SW480 (cell line): ENCODE measurements around the gene C2CD4A.
"Not testable (repeated sequence)": the region's sequence is repeated elsewhere in the genome, so short reads cannot be mapped to it uniquely, and the experiment has no call there.

Experiments
- DNase-seq: peaks from one replicate; pipeline ENCODE4 v3.0.0-alpha.2; 2016; ENCODE audit warnings: low spot score

Gene C2CD4A, protein sequence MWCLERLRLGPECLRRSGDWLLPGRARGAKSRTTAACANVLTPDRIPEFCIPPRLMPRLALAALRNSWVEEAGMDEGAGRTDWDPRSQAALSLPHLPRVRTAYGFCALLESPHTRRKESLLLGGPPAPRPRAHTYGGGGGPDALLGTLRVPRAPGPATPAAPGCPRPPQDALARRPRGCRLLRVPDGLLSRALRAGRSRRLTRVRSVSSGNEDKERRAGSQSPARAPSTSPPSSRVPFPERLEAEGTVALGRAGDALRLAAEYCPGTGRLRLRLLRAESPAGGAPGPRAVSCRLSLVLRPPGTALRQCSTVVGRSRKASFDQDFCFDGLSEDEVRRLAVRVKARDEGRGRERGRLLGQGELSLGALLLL

DNA sequence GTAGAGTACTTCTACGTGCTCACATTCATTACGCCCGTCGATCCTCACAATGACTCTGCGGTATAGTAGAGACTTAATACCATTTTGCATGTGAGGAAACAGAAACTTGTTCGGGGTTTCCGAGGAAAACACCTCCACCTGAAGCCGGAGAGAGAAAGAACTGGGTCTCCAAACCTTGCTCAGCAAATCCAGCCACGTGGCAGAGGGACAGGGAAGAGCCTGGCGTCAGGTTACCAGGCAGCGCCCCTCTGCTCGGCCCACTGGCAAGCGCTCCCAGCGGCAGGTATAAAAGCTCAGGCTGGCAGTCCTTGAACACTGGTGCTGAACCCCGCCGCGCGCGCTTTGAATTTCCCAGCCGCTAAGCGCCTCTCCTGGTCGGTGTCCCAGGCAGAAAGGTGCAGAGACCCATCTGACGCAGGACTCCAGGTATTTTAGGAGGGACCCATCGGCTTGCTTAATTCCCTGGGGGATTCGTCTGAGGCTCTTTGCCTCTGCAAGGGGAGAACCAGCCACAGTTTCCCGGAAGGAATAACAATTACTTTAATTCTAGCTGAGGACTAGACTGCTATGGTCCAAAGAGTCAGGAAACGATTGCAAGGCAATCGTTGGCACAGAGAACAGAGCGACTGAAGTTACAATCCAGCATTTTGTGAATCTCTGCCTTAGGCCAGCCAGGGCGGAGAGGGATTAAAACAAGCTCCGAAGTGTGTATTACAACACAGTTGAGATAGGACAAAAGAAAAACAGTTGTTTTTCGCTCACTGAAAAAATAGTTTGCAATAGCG, at the start of gene C2CD4A:
Gene C2CD4A, plus strand, starts transcription at position 315 of the 785 bp plus-strand sequence. CDS start 637 bp downstream, outside the sequence.
- DNase-seq: peak; percentile 82

DNA sequence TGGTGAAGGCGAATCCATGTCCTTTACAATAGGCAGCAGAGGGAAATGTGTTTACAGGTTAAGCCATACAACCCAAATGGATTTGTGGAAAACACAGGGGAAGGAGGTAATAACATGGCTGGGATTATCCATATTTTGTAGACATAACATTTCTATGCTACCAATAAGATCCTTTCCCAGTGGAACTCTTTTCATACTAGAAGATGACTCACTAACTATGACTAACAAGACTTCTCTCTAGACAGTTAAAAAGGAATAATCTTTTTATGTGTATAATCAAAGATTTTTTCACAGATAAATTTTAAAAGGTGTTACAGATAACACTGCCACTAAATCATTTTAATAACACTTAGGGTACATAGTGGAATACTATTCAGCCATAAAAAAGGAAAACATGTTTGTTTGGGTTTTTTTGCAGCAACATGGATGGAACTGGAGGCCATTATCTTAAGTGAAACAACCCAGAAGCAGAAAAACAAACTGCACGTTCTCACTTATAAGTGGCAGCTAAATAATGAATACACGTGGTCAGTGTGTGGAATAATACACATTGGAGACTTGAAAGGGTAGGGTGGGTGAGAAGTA, 46.1 kb upstream of the C2CD4A start:
- no peak for DNase-seq

DNA sequence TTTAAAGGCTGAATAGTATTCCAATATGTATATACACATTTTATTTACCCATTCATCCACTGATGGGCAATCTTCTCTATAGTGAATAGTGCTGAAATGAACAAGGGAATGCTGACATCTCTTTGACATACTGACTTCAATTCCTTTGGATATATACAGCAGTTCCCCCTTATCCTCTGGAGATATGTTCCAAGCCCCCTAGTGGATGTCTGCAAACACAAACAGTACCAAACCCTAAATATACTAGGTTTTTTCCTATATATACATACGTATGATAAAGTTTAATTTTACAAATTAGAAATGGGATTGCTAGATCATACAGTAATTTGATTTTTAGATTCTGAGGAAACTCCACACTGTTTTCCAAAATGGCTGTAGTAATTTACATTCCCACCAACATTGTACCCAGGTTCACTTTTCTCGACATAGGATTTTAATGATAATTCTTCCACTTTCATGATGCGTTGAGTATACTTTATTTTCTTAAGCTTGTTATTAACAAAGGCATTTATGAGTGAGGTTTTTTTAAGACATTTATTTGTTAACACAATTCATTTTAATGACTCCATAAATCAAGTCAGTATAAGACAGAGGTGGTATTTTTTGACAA, 44.7 kb upstream of the C2CD4A start:
- no peak for DNase-seq

DNA sequence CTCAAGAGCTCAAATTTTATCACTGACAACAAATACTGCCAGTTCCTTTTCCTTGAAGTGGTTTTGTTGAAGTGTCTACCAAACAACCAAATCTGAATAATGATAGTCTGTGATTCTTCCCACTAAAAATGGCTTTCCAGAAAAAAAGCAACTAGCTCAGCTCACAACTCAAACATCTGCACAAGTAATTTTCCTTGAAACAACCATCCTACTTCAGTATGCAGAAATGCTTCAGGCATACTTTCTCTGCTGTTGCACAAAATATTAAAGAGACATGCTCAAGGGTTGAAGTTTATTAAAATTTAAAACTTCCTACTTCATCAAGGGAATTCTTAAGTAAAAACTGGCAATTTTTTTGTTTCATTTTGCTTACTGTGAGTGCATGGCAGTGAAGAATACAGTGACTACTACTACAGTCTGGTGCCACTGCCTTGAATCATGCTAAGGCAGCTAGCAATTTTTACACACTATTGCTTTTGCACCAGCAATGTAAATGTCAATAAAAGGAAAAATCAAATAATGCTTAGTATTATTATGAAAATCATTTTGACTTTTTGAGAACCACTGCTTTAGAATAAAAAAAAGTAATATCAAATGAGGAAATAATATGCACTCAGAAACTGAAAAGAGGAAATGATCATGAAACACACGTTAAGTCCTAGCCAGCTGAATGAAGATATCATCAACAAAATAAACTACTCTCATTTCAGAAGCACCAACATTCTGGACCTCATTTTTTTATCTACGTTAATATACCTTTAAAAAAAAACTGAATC, 40.1 kb upstream of the C2CD4A start:
- no peak for DNase-seq

DNA sequence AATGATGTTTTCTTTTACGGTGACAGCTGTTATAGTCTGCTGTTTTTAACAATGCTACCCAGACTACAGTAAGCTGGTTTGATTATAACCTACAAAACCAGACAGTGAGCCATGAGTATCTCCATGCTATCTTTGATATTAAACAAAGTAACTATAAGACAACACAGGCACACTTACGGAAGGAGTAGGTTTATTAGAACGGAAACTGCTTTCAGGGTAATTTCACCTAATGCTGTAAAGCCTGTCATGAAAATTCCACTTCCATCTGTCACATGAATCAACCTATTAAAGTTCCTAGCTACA, 39.6 kb upstream of the C2CD4A start:
- DNase-seq: no peak

DNA sequence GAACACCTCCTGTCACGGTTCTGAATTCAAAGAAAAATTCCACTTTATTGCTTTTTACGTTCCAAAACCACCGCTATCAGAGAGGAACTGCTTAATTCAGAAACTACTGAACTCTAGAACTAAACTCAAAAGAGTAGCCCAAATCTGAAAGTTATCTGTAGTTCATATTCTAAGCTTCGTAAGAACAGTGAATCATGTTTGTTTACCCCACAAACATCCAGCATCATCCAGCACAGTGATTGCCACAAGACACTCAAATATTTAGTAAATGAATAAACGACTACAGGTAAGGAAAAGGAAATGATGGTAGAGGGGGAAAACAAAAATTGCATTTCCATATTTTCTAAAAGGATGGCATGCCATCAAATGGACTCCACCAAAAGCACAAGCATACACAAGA, 38.9 kb upstream of the C2CD4A start:
- DNase-seq: no peak

DNA sequence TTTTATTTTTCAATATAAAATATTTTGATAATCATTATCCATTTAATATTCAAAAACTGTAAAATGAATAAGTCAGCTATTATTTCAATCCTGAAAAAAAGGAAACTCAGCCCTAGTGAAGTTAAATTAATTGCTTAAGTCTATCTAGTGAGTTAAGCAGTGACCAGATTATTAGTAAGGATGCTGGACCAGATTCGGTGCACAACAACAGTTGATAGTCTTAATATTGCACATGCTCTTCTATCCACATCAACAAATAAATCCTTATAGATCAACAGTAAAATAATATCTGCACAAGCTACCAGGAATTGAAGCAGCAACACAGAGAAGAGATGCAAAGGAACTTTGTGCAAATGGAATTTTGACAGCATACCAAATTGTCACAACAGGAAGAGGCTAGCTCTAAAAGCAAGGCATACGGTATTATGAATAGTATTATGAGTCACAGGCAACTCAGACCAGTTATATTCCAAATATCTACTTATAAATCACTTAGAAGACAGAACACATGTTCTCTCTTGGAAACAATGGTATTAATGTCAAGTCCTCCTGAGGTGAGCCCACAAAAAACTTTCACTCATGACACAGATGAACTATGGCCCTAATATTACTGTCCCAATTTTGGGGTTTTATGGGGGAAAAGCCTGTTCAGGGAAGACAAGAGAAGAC, 31.4 kb upstream of the C2CD4A start:
- no peak for DNase-seq

DNA sequence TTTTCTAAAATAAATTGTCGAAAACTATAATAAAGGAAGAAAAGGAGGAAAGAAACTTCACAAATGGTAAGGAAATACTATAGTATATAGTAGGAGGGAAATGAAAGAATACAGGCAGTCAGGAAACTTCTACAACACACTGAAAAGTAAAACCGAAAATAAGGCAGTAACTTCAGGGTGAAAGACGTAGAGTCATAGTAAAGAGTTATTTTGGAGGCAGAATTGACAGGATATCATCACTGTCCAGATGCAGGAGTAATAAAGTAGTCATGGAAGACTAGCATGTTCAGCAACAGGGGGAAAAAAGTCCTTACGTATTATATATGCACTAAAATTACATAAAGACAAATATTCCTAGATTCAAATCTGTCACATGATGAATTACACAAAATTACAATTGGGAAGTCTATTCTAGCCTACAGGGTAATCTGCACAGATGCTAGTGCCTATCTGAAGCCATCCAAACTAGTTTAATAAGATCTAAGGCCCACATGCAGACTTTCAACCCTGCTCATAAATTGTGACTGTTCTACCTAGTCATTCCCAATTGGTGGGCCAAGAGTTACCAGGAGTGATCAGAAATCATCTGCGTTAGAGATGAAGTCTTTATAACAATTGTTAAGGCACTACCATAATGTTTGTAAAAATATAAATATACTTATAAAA, 20.6 kb upstream of the C2CD4A start:
- no peak for DNase-seq

DNA sequence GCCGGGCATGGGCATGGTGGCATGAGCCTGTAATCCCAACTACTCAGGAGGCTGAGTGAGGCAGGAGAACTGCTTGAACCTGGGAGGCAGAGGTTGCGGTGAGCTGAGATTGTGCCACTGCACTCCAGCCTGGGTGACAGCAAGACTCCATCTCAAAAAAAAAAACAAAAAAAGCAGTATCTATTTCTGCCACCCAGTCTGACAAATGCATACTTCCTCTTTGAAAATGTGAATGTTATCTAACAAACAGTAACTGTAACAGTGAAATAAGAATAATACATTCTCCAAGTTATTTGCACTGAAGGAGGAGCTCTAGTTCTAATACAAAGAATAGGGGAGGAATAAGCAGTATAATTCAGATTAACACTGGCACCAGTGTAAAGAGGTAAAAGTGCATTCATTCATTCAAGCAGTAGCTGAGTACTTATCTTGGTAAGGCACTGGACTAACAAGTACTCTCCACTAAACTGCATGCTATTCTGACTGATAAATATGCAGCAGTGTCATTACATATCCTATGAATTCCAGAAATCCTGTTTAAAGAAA, 19.4 kb upstream of the C2CD4A start:
- no peak for DNase-seq

DNA sequence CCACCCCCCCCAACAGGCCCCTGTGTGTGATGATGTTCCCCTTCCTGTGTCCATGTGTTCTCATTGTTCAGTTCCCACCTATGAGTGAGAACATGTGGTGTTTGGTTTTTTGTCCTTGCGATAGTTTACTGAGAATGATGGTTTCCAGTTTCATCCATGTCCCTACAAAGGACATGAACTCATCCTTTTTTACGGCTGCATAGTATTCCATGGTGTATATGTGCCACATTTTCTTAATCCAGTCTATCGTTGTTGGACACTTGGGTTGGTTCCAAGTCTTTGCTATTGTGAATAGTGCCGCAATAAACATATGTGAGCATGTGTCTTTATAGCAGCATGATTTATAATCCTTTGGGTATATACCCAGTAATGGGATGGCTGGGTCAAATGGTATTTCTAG, 18.5 kb upstream of the C2CD4A start:
- not testable (repeated sequence) for DNase-seq

DNA sequence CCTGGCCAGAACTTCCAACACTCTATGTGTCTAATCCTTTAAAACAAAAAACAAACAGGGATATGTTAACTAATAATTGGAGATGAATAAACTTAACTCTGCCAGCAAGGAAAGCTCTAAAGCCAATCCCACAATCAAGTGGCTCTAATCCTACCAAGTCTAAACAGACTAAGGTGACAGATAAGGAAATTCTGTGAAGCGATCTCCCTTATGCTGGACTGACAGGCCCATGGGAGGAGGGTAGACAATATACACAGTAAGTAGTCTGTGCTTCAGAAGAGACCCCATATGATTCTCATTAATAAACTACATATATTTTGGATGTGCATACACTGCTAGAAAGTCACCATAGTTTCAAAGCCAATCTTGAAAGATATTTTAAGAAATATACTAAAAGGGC, 16.7 kb upstream of the C2CD4A start:
- no peak for DNase-seq

DNA sequence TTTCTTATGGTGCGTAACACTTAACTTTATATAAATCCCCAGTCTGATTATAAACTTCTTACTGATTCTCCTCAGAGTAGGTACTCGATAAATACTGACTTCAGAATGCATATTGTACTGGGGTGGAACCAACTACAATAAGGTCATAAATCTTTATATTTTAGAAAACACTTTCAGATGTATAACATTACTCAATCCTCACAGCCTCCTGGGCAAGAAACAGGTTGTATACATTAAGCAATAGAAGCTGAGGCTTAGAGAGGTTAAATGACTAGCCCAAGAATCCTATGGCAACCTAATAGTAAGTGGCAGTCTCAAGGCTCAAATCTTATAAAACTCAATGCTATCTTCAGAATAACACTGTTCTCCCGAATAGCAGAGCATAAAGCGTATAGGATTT, 15.6 kb upstream of the C2CD4A start:
- no peak for DNase-seq

DNA sequence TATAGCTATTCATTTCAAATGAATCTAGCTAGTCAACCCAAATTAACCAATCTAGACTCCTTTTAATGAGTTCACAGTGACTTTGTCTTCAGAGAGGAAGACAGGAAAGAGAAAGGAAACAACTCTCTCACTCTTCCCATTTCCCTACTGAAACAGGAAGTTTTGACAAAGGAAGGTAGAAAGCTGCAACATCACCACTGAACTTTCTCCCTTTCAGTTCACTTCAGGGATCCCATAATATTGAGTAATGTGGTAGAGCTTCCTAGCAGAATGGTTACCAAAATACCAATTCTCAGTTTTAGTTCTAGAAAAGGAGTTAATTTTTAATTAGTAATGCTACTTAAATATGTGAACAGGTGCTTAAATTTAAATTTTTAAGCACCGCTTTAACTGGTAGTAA, 14.1 kb upstream of the C2CD4A start:
- no peak for DNase-seq

DNA sequence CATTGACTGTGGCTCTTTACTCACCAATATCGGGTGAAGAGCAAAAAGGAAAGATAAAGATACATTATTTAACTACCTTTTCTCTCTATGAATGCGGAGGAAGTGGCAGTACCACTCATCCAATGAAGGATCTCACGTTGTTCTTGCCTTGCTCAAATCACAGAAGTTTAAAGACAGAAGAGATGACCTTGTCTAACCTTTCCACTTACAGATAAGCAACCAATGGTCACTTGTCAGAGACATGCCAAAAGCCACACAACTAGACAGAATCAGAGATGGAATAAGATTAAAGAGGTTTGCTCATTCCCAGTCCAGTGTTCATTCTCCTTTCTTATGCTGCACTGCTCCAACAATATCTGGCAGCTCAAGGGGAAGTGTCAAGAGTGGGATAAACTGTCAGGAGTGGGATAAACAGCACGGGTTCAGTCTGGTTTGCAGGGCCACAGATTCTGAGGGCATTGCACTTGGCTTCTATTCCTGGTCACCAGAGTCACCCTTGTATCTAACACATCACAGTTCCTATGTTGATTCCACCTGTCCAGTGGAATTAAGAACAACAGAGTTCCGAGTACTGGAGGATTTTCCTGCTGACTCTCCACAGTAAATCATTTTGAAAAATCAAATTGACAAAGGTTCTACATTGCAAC, 13.2 kb upstream of the C2CD4A start:
- DNase-seq: no peak

DNA sequence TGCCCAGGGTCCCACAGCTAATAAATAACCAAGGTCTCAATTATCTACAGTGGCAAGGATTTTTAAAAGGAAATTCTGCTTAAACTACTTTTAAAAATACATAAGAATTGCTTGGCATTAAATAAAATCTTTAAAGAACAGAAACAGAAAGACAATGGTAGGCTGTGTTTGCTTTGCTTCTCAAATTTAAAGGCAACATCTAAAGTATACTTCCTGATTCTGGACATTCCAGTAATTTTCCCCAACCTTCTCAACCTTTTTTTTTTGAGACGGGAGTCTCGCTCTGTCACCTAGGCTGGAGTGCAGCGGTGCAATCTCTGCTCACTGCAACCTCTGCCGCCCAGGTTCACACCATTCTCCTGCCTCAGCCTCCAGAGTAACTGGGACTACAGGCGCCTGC, 11.8 kb upstream of the C2CD4A start:
- no peak for DNase-seq

DNA sequence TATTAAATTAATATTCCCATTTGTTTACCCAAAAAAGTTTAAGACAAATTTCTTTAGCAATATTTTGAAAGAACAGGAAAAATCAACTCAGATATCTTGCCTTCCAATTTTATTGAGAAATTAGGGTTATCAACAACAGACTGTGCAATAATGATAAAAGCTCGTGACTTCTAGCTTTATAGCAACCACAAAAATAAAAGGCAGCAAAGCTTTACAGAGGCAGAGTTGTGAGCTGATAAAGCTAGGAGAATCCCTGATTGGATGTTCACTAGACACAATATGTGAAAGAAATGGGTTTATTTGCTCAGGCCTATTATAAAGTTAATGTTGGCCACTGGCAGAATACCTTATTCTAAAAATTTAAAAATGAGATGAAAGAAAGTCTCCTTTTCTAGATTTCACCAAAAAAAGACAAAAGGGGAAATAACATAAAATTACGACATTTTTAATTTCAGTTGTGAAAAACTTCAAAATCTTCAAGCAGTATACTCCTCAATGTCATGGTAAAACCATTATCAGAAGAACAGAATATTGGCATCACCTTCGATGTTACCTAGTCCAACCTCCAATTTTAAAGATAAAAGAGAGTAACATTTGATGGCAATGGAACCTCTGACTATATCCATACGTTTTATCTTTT, 9.3 kb upstream of the C2CD4A start:
- DNase-seq: no peak

DNA sequence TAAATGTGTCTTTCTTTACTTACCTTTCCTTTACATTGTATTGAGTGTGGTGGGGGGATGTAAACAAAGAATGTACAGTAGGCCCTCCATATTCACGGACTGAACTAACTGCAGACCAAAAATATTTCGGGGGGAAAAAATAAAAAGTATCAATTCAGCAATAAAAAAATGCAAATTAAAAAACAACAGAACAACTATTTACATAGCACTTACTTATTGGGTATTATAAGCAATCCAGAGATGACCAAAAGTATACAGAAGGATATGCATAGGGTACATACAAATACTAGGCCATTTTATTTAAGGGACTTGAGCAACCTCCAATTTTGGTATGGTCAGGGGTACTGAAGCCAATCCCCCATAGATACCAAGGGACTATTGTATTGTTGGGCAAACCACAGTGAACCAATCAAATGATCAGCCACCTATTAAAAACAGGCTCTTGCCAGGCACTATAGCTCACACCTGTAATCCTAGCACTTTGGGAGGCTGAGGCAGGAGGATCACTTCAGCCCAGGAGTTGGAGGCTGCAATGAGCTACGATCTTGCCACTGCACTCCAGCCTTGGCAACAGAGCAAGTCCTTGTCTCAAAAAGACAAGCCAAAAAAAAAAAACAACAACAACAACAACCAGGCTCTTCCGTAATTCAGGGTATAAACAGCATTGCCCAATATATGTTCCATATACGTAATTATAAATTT, 8.3 kb upstream of the C2CD4A start:
- DNase-seq: no peak

DNA sequence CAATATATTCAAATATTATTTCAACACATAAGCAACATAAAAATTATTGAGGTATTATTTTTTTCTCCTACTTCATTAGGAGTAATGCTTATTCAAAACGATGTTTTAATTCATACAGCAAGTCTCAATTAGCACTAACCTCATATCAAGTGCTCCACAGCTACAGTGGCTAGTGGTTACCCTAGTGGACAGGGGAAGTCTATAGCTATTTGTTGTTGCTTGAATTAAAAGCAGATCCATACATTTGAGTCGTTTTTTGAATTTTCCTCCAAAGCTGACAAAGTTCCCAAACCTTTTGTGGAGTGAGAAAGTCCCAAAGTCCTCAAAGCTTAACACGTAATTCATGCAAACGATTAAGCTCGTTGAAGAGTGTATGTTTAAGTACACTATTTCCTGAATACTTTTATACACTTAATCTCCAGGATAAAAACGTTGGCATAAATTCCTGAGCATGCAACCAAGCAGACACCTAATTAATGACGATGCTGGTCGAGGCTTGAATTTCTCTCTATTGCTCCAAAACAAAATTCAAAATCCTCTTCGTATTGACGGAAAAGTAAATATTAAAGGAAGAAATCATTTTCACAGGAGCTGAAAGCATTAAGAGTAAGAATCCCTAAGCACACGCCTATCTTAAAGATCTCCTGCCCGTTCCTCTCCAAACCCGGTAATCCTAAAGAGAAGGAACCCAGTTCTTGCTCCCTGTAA, 7.5 kb upstream of the C2CD4A start:
- DNase-seq: no peak

DNA sequence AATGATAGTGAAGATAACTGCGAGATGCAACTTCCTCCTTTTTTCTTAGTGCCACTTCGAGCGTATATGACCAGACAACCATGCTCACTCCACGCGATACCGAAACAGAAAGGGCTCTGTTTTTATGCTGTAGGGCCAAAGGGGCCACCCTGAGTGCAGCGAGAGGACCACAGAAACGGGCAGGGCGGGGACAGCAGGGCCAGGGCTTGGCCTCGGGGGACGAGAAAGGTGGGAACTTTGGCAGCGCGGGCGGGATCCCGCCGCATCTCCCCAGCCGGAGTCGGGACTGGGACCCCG, 7.0 kb upstream of the C2CD4A start:
- peak; percentile 70 for DNase-seq
